Measurements from ENCODE around the gene KIF15. TPM values are rescaled to one million over a fixed set of nuclear protein-coding genes. Genes with fewer than 3 reads are reported as not detected.

KIF15 gene
- polyA plus RNA-seq, 2 donors, result 4.2 to 4.3 TPM

DNA sequence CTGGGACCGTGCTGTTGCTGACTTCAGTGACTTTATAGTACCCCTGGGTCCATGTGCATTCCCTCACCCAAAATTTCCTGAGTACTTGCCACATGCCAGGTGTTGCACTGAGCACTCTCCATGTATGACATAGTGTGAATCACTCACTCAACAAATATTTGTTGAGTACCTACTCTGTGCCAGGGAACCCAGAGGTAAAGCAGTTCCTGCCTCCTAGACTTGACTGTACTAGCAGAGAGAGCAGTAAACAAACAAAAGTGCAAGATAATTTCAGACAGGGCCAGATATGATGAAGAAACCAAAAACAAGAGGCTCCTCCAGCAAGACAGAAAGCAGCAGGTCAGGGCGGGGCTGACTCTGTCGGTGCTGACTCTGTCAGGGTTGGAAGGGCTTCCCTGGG, 125.0 kb downstream of the KIF15 start:
- H3K27me3 ChIP-seq (ENCODE audit: control insufficient read depth in 1 of 2, insufficient read depth in 2 of 2, low read length in 2 of 2), result no peaks in the 10 kb centered on the region
- no peak overlapping the region for H3K4me3 ChIP-seq (ENCODE audit: low read depth in 1 of 2, low read length in 2 of 2)
- no peaks in the 10 kb centered on the region for H3K9me3 ChIP-seq (ENCODE audit: control insufficient read depth in 2 of 2, insufficient read depth in 1 of 2, low read depth in 1 of 2, low read length in 1 of 2)
- no peaks in the 10 kb centered on the region for H3K36me3 ChIP-seq (ENCODE audit: control insufficient read depth in 2 of 2, insufficient read depth in 2 of 2, low read length in 1 of 2)
- peak overlapping the region in 1 of 2 donors; percentile 76 for H3K27ac ChIP-seq (ENCODE audit: low read depth in 2 of 2, low read length in 1 of 2)
- 51 to 54% methylated on average over 3 of the region's 3 CpGs for WGBS, 2 donors
- H3K4me1 ChIP-seq (ENCODE audit: control insufficient read depth in 2 of 2, insufficient read depth in 2 of 2, low read length in 1 of 2), result peaks cover 2 to 19% of the 10 kb centered on the region in 2 donors

DNA sequence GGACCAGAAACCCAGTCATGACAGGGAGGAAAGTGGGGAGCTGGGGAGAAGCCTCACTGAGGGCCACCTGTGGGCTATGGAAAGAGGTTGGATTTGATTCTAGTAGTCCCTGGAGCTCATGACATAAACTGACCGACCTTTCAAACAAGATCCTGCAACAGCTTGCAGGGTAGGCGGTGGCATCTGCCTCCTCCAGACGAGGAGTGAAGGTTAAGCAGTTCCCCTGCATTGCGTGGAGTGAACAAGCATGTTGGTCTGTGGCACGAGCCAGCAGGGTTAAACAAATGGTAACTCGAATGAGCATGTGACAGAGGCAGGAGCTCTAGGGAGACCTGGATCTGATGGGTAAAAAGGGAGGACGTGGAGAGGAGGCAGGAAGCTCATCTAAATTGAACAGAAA, 125.5 kb downstream of the KIF15 start:
- no peaks in the 10 kb centered on the region for H3K27me3 ChIP-seq (ENCODE audit: control insufficient read depth in 1 of 2, insufficient read depth in 2 of 2, low read length in 2 of 2)
- WGBS, 2 donors, result 50 to 61% methylated on average over 7 of the region's 7 CpGs
- no peaks in the 10 kb centered on the region for H3K9me3 ChIP-seq (ENCODE audit: control insufficient read depth in 2 of 2, insufficient read depth in 1 of 2, low read depth in 1 of 2, low read length in 1 of 2)

DNA sequence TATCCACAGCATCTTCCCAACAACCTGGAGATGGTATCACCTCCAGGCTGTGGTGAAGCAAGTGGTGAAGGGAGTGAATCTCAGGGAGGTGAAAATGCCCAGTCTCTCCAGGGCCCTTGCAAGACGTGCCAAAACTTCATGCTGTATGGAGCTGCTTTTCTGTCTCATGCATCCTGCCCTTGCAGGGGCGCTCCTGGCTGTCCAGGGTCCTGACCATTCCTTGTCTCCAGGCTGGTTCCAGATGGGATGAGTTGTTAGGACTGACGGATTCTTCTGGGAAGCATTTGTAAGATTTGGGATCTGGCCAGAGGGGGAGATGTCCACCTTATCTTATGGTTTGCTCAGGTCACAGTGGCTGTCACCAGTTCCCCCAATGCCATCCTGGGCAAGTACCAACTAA, 128.7 kb downstream of the KIF15 start:
- Histone ChIP-seq H3K27me3 (ENCODE audit: control insufficient read depth in 1 of 2, insufficient read depth in 2 of 2, low read length in 2 of 2) (no peaks in the 10 kb centered on the region), H3K9me3 (ENCODE audit: control insufficient read depth in 2 of 2, insufficient read depth in 1 of 2, low read depth in 1 of 2, low read length in 1 of 2) (no peaks in the 10 kb centered on the region)
- 66 to 67% methylated on average over 3 of the region's 3 CpGs for WGBS, 2 donors

More for the DNA sequence above, 125.5 kb downstream of the KIF15 start:
- H3K36me3 ChIP-seq (ENCODE audit: control insufficient read depth in 2 of 2, insufficient read depth in 2 of 2, low read length in 1 of 2), result no peaks in the 10 kb centered on the region
- H3K4me3 ChIP-seq (ENCODE audit: low read depth in 1 of 2, low read length in 2 of 2), result no peak overlapping the region
- peaks cover 2 to 19% of the 10 kb centered on the region in 2 donors for H3K4me1 ChIP-seq (ENCODE audit: control insufficient read depth in 2 of 2, insufficient read depth in 2 of 2, low read length in 1 of 2)
- peak overlapping the region in 1 of 2 donors; percentile 66 for H3K27ac ChIP-seq (ENCODE audit: low read depth in 2 of 2, low read length in 1 of 2)

DNA sequence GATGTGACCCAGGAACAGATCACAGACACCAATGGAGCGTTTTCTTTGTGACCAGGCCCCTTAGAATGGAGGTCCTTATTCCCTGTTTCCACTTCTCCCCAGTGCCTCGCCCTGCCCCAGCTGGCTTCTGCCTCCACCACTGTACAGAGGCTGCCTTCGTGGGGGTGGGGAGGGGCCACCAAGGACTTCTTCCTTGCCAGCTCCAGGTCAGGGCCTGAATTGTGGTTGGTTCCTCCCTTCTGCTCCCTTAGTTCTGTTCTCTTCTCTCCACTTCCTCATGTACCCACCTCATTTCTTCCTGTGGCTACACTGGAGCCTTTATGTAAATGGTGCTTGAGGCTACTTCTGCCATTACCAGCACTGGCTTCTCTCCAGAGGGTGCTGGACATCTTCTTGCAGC, 129.3 kb downstream of the KIF15 start:
- Histone ChIP-seq H3K36me3 (ENCODE audit: control insufficient read depth in 2 of 2, insufficient read depth in 2 of 2, low read length in 1 of 2) (no peaks in the 10 kb centered on the region), H3K4me3 (ENCODE audit: low read depth in 1 of 2, low read length in 2 of 2) (no peak overlapping the region)
- WGBS, 2 donors, result 75 to 77% methylated on average over 3 of the region's 3 CpGs

More for the DNA sequence above, 128.7 kb downstream of the KIF15 start:
- no peaks in the 10 kb centered on the region for H3K36me3 ChIP-seq (ENCODE audit: control insufficient read depth in 2 of 2, insufficient read depth in 2 of 2, low read length in 1 of 2)
- no peak overlapping the region for H3K27ac ChIP-seq (ENCODE audit: low read depth in 2 of 2, low read length in 1 of 2)
- H3K4me1 ChIP-seq (ENCODE audit: control insufficient read depth in 2 of 2, insufficient read depth in 2 of 2, low read length in 1 of 2), result peaks cover 2 to 13% of the 10 kb centered on the region in 2 donors
- H3K4me3 ChIP-seq (ENCODE audit: low read depth in 1 of 2, low read length in 2 of 2), result no peak overlapping the region

DNA sequence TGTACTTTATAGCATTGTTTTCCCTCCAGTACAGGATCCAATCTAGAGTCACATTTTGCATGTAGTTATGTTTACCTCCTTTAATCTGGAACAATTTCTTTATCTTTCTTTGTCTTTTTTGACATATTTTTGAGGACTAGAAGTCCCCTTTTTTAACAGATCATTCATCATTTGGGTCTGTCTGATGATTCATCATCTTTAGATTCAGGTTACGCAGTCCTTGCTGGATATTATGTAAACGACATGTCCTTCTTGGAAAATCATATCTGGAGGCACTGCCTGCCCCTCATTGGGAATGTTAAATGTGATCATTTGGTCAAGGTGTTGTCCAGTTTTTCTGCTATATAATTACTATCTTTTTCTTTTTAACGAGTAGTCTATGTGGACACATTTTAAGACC, 131.1 kb downstream of the KIF15 start:
- no peaks in the 10 kb centered on the region for H3K27me3 ChIP-seq (ENCODE audit: control insufficient read depth in 1 of 2, insufficient read depth in 2 of 2, low read length in 2 of 2)
- H3K4me1 ChIP-seq (ENCODE audit: control insufficient read depth in 2 of 2, insufficient read depth in 2 of 2, low read length in 1 of 2), result peaks cover 0 to 3% of the 10 kb centered on the region in 2 donors
- H3K27ac ChIP-seq (ENCODE audit: low read depth in 2 of 2, low read length in 1 of 2), result no peak overlapping the region
- WGBS, 2 donors, result 54 to 59% methylated on average over 3 of the region's 3 CpGs
- H3K36me3 ChIP-seq (ENCODE audit: control insufficient read depth in 2 of 2, insufficient read depth in 2 of 2, low read length in 1 of 2), result no peaks in the 10 kb centered on the region
- H3K4me3 ChIP-seq (ENCODE audit: low read depth in 1 of 2, low read length in 2 of 2), result no peak overlapping the region
- H3K9me3 ChIP-seq (ENCODE audit: control insufficient read depth in 2 of 2, insufficient read depth in 1 of 2, low read depth in 1 of 2, low read length in 1 of 2), result no peaks in the 10 kb centered on the region

More for the DNA sequence above, 129.3 kb downstream of the KIF15 start:
- Histone ChIP-seq H3K27me3 (ENCODE audit: control insufficient read depth in 1 of 2, insufficient read depth in 2 of 2, low read length in 2 of 2) (no peaks in the 10 kb centered on the region), H3K4me1 (ENCODE audit: control insufficient read depth in 2 of 2, insufficient read depth in 2 of 2, low read length in 1 of 2) (peaks cover 2 to 9% of the 10 kb centered on the region in 2 donors), H3K9me3 (ENCODE audit: control insufficient read depth in 2 of 2, insufficient read depth in 1 of 2, low read depth in 1 of 2, low read length in 1 of 2) (no peaks in the 10 kb centered on the region), H3K27ac (ENCODE audit: low read depth in 2 of 2, low read length in 1 of 2) (no peak overlapping the region)

DNA sequence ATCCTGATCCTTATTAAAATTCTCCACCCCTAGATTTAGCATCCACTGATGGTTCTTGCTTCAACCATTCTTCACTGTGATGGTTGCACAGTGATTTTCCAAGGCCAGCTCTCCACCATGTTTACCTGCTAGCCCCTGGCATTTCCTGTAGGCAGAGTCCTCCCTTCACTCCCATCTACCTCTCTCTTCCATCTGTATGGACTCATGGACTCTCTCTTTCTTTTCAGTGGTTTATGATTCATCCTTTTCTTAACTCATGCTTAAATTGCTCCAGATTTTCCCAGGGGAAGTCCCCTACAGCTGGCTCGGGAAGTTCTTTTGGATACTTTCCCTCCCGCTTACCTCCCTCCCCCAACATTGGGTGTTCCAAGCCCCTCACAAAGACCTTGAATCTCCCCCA, 131.5 kb downstream of the KIF15 start:
- no peaks in the 10 kb centered on the region for H3K27me3 ChIP-seq (ENCODE audit: control insufficient read depth in 1 of 2, insufficient read depth in 2 of 2, low read length in 2 of 2)
- H3K4me3 ChIP-seq (ENCODE audit: low read depth in 1 of 2, low read length in 2 of 2), result no peak overlapping the region
- H3K9me3 ChIP-seq (ENCODE audit: control insufficient read depth in 2 of 2, insufficient read depth in 1 of 2, low read depth in 1 of 2, low read length in 1 of 2), result no peaks in the 10 kb centered on the region
- no peaks in the 10 kb centered on the region for H3K36me3 ChIP-seq (ENCODE audit: control insufficient read depth in 2 of 2, insufficient read depth in 2 of 2, low read length in 1 of 2)
- 28 to 38% methylated on average over 2 of the region's 2 CpGs for WGBS, 2 donors
- H3K4me1 ChIP-seq (ENCODE audit: control insufficient read depth in 2 of 2, insufficient read depth in 2 of 2, low read length in 1 of 2), result peaks cover 0 to 3% of the 10 kb centered on the region in 2 donors
- H3K27ac ChIP-seq (ENCODE audit: low read depth in 2 of 2, low read length in 1 of 2), result no peak overlapping the region

DNA sequence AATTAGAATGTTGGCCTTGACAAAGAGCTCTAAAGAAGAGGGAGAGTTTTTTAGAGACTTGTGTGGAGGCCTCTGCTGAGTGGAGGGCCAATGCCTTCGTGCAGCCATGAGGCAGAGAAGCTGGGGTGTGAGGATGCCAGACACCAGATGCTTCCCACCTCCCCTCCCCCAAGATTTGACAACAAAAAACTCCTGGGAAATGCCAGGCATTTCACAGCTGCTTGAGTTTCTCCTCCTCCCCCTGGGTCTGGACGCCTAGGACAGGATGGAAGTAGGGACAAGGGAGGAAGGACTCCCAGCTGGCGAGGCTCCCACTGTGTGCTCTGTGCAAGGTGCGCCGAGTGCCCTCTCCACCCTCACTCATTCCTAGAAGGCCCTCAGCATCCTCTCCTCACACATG, 132.9 kb downstream of the KIF15 start:
- no peak overlapping the region for H3K27ac ChIP-seq (ENCODE audit: low read depth in 2 of 2, low read length in 1 of 2)
- H3K4me1 ChIP-seq (ENCODE audit: control insufficient read depth in 2 of 2, insufficient read depth in 2 of 2, low read length in 1 of 2), result peaks cover 0 to 3% of the 10 kb centered on the region in 2 donors
- H3K4me3 ChIP-seq (ENCODE audit: low read depth in 1 of 2, low read length in 2 of 2), result no peak overlapping the region
- 55 to 61% methylated on average over 5 of the region's 5 CpGs for WGBS, 2 donors
- H3K36me3 ChIP-seq (ENCODE audit: control insufficient read depth in 2 of 2, insufficient read depth in 2 of 2, low read length in 1 of 2), result no peaks in the 10 kb centered on the region
- H3K9me3 ChIP-seq (ENCODE audit: control insufficient read depth in 2 of 2, insufficient read depth in 1 of 2, low read depth in 1 of 2, low read length in 1 of 2), result no peaks in the 10 kb centered on the region
- H3K27me3 ChIP-seq (ENCODE audit: control insufficient read depth in 1 of 2, insufficient read depth in 2 of 2, low read length in 2 of 2), result no peaks in the 10 kb centered on the region

DNA sequence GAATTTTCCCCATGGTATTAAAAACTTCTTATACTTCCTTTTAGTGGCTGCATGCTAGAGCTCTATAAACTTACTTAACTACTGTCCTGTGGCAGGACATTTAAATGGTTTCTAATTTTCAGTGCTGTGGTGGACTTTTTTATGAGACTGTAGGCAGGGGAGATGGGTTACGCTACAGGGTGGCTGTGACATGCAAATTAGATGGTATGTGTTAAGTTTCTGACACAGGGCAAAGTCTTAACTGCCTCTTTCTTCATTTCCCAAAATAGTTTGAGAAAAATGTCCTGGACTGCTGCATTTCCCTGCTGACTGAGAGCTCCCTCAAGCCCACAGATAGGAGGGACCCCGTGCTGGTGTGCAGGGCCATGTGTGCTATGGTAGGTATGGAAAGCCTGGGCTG, 134.8 kb downstream of the KIF15 start:
- Histone ChIP-seq H3K27me3 (ENCODE audit: control insufficient read depth in 1 of 2, insufficient read depth in 2 of 2, low read length in 2 of 2) (no peaks in the 10 kb centered on the region), H3K9me3 (ENCODE audit: control insufficient read depth in 2 of 2, insufficient read depth in 1 of 2, low read depth in 1 of 2, low read length in 1 of 2) (no peaks in the 10 kb centered on the region), H3K36me3 (ENCODE audit: control insufficient read depth in 2 of 2, insufficient read depth in 2 of 2, low read length in 1 of 2) (no peaks in the 10 kb centered on the region), H3K4me1 (ENCODE audit: control insufficient read depth in 2 of 2, insufficient read depth in 2 of 2, low read length in 1 of 2) (peaks cover 0 to 3% of the 10 kb centered on the region in 2 donors), H3K4me3 (ENCODE audit: low read depth in 1 of 2, low read length in 2 of 2) (no peak overlapping the region), H3K27ac (ENCODE audit: low read depth in 2 of 2, low read length in 1 of 2) (no peak overlapping the region)
- 83 to 95% methylated on average over 2 of the region's 2 CpGs for whole genome bisulfite sequencing, 2 donors

DNA sequence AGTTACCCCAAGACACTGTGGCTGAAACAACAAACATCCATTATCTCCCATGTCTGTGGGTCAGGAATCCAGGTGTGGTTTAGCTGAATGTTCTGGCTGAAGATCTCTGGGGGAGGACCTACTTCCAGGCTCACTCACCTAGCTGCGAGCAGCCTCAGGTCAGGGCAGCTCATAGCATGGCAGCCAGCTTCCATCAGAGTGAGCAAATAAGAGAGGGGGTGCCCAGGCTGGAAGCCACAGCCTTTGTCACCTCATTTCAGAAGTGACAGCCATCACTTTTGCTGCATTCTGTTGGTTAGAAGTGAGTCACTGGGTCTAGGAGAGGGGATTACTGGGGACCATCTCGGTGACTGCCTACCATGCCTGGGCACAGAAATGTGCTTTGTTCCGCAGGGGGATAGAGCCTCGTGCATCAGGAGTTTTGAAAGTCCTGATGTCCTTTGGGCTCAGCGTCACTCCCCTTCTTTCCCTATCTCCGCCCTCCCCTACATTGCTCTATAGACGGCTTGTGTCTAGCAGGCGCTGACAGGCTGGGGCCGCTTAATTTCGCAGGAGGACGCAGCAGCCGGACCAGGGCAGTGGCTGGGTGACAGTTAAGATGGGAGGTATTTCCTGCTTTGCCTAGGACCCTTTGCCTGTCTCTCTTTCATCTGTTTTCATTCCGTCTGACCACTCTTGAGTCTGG, 138.2 kb downstream of the KIF15 start:
- H3K27ac ChIP-seq (ENCODE audit: low read depth in 2 of 2, low read length in 1 of 2), result no peak overlapping the region
- H3K4me3 ChIP-seq (ENCODE audit: low read depth in 1 of 2, low read length in 2 of 2), result no peak overlapping the region
- 62 to 65% methylated on average over 13 of the region's 13 CpGs for WGBS, 2 donors
- no peaks in the 10 kb centered on the region for H3K27me3 ChIP-seq (ENCODE audit: control insufficient read depth in 1 of 2, insufficient read depth in 2 of 2, low read length in 2 of 2)
- H3K36me3 ChIP-seq (ENCODE audit: control insufficient read depth in 2 of 2, insufficient read depth in 2 of 2, low read length in 1 of 2), result no peaks in the 10 kb centered on the region
- no peaks in the 10 kb centered on the region for H3K4me1 ChIP-seq (ENCODE audit: control insufficient read depth in 2 of 2, insufficient read depth in 2 of 2, low read length in 1 of 2)
- H3K9me3 ChIP-seq (ENCODE audit: control insufficient read depth in 2 of 2, insufficient read depth in 1 of 2, low read depth in 1 of 2, low read length in 1 of 2), result no peaks in the 10 kb centered on the region

DNA sequence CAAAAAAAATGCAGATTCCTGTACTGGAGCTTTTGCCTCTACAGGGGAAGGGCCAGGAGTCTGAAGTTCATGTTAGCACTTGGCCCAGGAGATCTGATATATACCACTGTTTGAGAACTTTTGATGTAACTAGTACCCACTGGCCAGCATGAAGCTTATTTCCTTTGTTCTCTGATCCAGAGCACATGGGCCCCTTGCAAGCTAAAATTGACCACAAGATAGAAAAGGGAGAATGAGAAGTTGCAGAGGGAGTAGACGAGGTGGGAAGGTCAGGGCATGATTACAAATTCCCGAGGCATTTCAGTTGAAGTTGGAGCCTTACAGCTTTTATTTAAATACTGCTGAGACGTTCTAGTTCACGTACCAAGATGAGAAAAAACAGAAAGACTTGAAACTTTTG, 141.0 kb downstream of the KIF15 start:
- WGBS, 2 donors, result 61 to 63% methylated on average over 4 of the region's 4 CpGs
- Histone ChIP-seq H3K27ac (ENCODE audit: low read depth in 2 of 2, low read length in 1 of 2) (no peak overlapping the region), H3K4me1 (ENCODE audit: control insufficient read depth in 2 of 2, insufficient read depth in 2 of 2, low read length in 1 of 2) (no peaks in the 10 kb centered on the region), H3K27me3 (ENCODE audit: control insufficient read depth in 1 of 2, insufficient read depth in 2 of 2, low read length in 2 of 2) (no peaks in the 10 kb centered on the region), H3K36me3 (ENCODE audit: control insufficient read depth in 2 of 2, insufficient read depth in 2 of 2, low read length in 1 of 2) (no peaks in the 10 kb centered on the region), H3K9me3 (ENCODE audit: control insufficient read depth in 2 of 2, insufficient read depth in 1 of 2, low read depth in 1 of 2, low read length in 1 of 2) (peaks cover 0 to under 1% of the 10 kb centered on the region in 2 donors), H3K4me3 (ENCODE audit: low read depth in 1 of 2, low read length in 2 of 2) (no peak overlapping the region)
